NCI-H774 (cell line): ENCODE data around the gene TPM1.

Experiments
- DNase-seq: peaks from one replicate; lab custom pipeline; 2025; lab: John Stamatoyannopoulos, UW

The TPM1 gene

GRCh38 chr15:63075015-63075983, 32.8 kb downstream of the TPM1 start:
- no peak for DNase-seq

GRCh38 chr15:63075984-63076713, 33.6 kb downstream of the TPM1 start:
- no peak for DNase-seq

GRCh38 chr15:63076714-63077046, 34.1 kb downstream of the TPM1 start:
- no peak for DNase-seq

- no peak for DNase-seq
Observed at GRCh38 chr15:63077952-63078351, 35.4 kb downstream of the TPM1 start.

GRCh38 chr15:63079947-63080626, 37.5 kb downstream of the TPM1 start:
- DNase-seq = no peak

GRCh38 chr15:63080634-63081250, 38.2 kb downstream of the TPM1 start:
- no peak for DNase-seq

- DNase-seq = no peak
Observed at GRCh38 chr15:63082366-63082765, 39.8 kb downstream of the TPM1 start.

- no peak for DNase-seq
Observed at GRCh38 chr15:63083044-63083443, 40.5 kb downstream of the TPM1 start.

- no peak for DNase-seq
Observed at GRCh38 chr15:63083541-63083940, 41.0 kb downstream of the TPM1 start.

- no peak for DNase-seq
Observed at GRCh38 chr15:63084806-63085205, 42.3 kb downstream of the TPM1 start.

- no peak for DNase-seq
Observed at GRCh38 chr15:63085289-63085688, 42.7 kb downstream of the TPM1 start.

- no peak for DNase-seq
Observed at GRCh38 chr15:63086271-63086670, 43.7 kb downstream of the TPM1 start.

- DNase-seq = no peak
Observed at GRCh38 chr15:63086947-63087346, 44.4 kb downstream of the TPM1 start.

GRCh38 chr15:63088533-63089245, 46.1 kb downstream of the TPM1 start:
- no peak for DNase-seq

GRCh38 chr15:63089260-63090043, 46.9 kb downstream of the TPM1 start:
- DNase-seq = no peak

GRCh38 chr15:63090472-63090871, 47.9 kb downstream of the TPM1 start:
- no peak for DNase-seq

GRCh38 chr15:63090887-63091286, 48.3 kb downstream of the TPM1 start:
- no peak for DNase-seq

- no peak for DNase-seq
Observed at GRCh38 chr15:63091679-63092446, 49.3 kb downstream of the TPM1 start.

- peak; percentile 66 for DNase-seq
Observed at GRCh38 chr15:63093486-63094205, 51.1 kb downstream of the TPM1 start.
